Measurements from ENCODE around the gene CTSZ.

Gene CTSZ

DNA sequence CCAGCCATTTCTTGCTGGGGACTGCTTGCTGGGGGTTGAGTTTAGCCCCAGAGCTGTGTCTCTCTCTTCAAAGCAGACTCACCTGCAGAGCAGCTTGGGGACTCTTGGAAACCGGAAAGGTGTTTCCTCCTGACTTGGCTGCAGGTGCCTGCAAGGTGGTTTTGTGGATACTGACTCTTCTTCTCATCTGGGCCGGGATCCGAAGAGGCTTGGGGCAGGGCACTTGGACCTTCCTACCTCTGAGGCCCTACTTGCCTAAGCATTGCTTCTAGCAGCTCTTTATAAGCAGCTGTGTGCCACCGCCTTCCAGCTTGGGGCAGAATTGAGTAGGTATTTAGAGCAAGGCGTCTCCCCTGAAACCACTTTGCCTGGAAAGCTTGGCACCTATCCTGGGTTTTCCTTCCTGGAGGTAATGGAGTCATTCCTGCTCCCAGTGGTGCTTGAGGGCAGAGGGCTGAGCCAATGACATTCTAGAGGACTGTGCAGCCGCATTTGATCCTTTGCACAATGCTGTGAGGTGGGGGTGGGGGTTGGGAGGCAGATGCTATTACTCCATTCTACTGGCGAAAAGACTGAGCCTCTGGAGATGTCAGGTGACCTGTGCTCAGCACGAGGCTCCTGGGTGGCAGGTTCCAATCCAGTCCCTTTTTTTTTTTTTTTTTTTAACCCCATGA is 3.4 kb upstream of the CTSZ start:
- TF ChIP-seq, protein P1, sequence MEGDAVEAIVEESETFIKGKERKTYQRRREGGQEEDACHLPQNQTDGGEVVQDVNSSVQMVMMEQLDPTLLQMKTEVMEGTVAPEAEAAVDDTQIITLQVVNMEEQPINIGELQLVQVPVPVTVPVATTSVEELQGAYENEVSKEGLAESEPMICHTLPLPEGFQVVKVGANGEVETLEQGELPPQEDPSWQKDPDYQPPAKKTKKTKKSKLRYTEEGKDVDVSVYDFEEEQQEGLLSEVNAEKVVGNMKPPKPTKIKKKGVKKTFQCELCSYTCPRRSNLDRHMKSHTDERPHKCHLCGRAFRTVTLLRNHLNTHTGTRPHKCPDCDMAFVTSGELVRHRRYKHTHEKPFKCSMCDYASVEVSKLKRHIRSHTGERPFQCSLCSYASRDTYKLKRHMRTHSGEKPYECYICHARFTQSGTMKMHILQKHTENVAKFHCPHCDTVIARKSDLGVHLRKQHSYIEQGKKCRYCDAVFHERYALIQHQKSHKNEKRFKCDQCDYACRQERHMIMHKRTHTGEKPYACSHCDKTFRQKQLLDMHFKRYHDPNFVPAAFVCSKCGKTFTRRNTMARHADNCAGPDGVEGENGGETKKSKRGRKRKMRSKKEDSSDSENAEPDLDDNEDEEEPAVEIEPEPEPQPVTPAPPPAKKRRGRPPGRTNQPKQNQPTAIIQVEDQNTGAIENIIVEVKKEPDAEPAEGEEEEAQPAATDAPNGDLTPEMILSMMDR (IDR thresholded peaks at IDR 0.05; ENCODE audit: low read depth, low read length, missing control alignments), result no peak
- H3K4me3 ChIP-seq (ENCODE audit: low read depth, low read length), result no peak overlapping the region
- in situ Hi-C loops (cut with HindIII; ENCODE audit: low sequenced_read_pairs), result no loop called here
- no peak for DNase-seq (ENCODE audit: low read depth)

DNA sequence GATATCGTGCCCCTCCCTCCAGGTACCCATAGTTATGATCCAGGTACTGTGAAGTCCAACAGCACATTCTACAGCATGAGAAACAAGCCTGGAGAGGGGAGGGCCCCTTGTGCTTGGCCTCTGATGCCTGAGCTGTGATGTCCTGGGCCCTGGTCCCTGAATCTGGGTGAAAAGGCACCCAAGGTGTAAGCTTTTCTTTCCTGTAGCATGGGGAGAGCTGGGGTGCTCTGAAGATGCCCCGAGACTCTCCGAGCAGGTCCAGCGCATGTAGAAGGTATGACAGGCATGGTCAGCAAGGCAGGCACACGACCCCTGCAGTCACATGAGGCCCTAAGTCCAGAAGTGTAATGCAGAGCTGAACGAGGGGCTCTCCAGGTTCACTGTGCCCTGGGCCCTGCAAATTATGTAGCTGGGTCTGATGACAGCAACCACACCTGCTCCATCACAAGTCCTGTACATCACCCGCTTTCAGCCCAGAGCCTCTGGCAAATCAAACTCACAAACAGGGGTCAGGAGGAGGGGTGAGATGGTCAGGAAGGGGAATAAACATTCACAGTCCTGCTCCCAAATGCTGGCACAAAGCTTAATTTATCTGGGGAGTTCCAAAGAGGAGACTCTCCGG is 1.8 kb upstream of the CTSZ start:
- DNase-seq (ENCODE audit: low read depth), result no peak
- TF ChIP-seq, protein P1 (IDR thresholded peaks at IDR 0.05; ENCODE audit: low read depth, low read length, missing control alignments), result no peak
- in situ Hi-C loops (cut with HindIII; ENCODE audit: low sequenced_read_pairs), result loop anchor here (5.0 kb wide), 1 partner anchor 203 kb away; no protein-coding TSS in a partner anchor
- no peak overlapping the region for H3K4me3 ChIP-seq (ENCODE audit: low read depth, low read length)

GRCh38 chr20:59007665-59008511 is 834 bp upstream of the CTSZ start:
- H3K4me3 ChIP-seq (ENCODE audit: low read depth, low read length), result no peak overlapping the region
- in situ Hi-C loops (cut with HindIII; ENCODE audit: low sequenced_read_pairs), result loop anchor here (5.0 kb wide), 1 partner anchor 204 kb away; no protein-coding TSS in a partner anchor
- no peak for DNase-seq (ENCODE audit: low read depth)
- TF ChIP-seq, protein P1 (IDR thresholded peaks at IDR 0.05; ENCODE audit: low read depth, low read length, missing control alignments), result no peak

- peak overlapping the region; percentile 53 for H3K4me3 ChIP-seq (ENCODE audit: low read depth, low read length)
- in situ Hi-C loops (cut with HindIII; ENCODE audit: low sequenced_read_pairs), result loop anchor here (5.0 kb wide), 1 partner anchor 206 kb away; no protein-coding TSS in a partner anchor
- no peak for DNase-seq (ENCODE audit: low read depth)
- TF ChIP-seq, protein P1 (IDR thresholded peaks at IDR 0.05; ENCODE audit: low read depth, low read length, missing control alignments), result no peak
Observed at GRCh38 chr20:59006167-59006863, 739 bp downstream of the CTSZ start.

- in situ Hi-C loops (cut with HindIII; ENCODE audit: low sequenced_read_pairs), result loop anchor here (5.0 kb wide), 1 partner anchor 207 kb away; no protein-coding TSS in a partner anchor
- no peak for DNase-seq (ENCODE audit: low read depth)
- TF ChIP-seq, protein P1 (IDR thresholded peaks at IDR 0.05; ENCODE audit: low read depth, low read length, missing control alignments), result no peak
- peak overlapping the region; percentile 53 for H3K4me3 ChIP-seq (ENCODE audit: low read depth, low read length)
Observed at GRCh38 chr20:59005523-59006166, 1.4 kb downstream of the CTSZ start.
